GM23338 (cell line): Measurements from ENCODE around the gene ARSB. TPM values are rescaled to one million over a fixed set of nuclear protein-coding genes. Genes with fewer than 3 reads are reported as not detected.

ENCODE experiments used
- ATAC-seq: fragments of 200-7000 bp; cut with Tn5 transposase; 3 replicates; pipeline ENCODE4 v1.9.1; 2020
- DNase-seq: peaks from one replicate; pipeline ENCODE4 v3.0.0-alpha.2; 2015; ENCODE audit warnings: low spot score
- H2AFZ ChIP-seq: fragments of 200-600 bp; sonication (generic); 2 replicates; pipeline ENCODE4 v1.8.0; 2016; ENCODE audit warnings: antibody characterized with exemption, mild to moderate bottlenecking, moderate library complexity
- H3F3A ChIP-seq: fragments of 200-600 bp; sonication (generic); replicated peaks from 2 replicates; pipeline ENCODE4 v1.8.0; 2017; ENCODE audit warnings: antibody characterized with exemption, mixed run types, low read depth
- H3K27ac ChIP-seq: fragments of 200-600 bp; sonication (generic); 2 replicates; pipeline ENCODE4 v1.6.1; 2016; ENCODE audit warnings: low read depth
- H3K27me3 ChIP-seq: fragments of 200-600 bp; sonication (generic); 2 replicates; pipeline ENCODE4 v1.8.0; 2016; ENCODE audit warnings: mild to moderate bottlenecking, mixed run types, moderate library complexity; ENCODE audit not compliant: insufficient read depth
- H3K36me3 ChIP-seq: fragments of 200-600 bp; sonication (generic); 2 replicates; pipeline ENCODE4 v1.8.0; 2016; ENCODE audit warnings: mild to moderate bottlenecking; ENCODE audit not compliant: insufficient read depth
- H3K4me1 ChIP-seq: fragments of 200-600 bp; sonication (generic); 2 replicates; pipeline ENCODE4 v1.8.0; 2016; ENCODE audit warnings: mild to moderate bottlenecking, moderate library complexity; ENCODE audit not compliant: insufficient read depth
- H3K4me2 ChIP-seq: fragments of 200-600 bp; sonication (generic); 2 replicates; pipeline ENCODE4 v1.7.1; 2017; ENCODE audit warnings: mixed run types
- H3K4me3 ChIP-seq: fragments of 200-600 bp; sonication (generic); 2 replicates; pipeline ENCODE4 v1.6.1; 2016; ENCODE audit warnings: mixed run types
- H3K79me2 ChIP-seq: fragments of 200-600 bp; sonication (generic); replicated peaks from 2 replicates; pipeline ENCODE4 v1.8.0; 2017; ENCODE audit warnings: mild to moderate bottlenecking; ENCODE audit not compliant: insufficient read depth
- H3K9me2 ChIP-seq: fragments of 200-600 bp; sonication (generic); 2 replicates; pipeline ENCODE4 v1.8.0; 2017; ENCODE audit not compliant: insufficient read depth
- H4K20me1 ChIP-seq: fragments of 200-600 bp; sonication (generic); replicated peaks from 2 replicates; pipeline ENCODE4 v1.8.0; 2017; ENCODE audit warnings: mild to moderate bottlenecking; ENCODE audit not compliant: insufficient read depth
- H3K27ac Mint-ChIP-seq: 2 replicates; pipeline ENCODE4 v1.8.0; 2020; ENCODE audit warnings: inconsistent platforms, mild to moderate bottlenecking, moderate library complexity, mixed read lengths
- H3K27me3 Mint-ChIP-seq: 3 replicates; pipeline ENCODE4 v1.8.0; 2022; ENCODE audit warnings: low read depth, mild to moderate bottlenecking, moderate library complexity, mixed read lengths, inconsistent platforms; ENCODE audit not compliant: insufficient read depth, poor library complexity
- H3K36me3 Mint-ChIP-seq: 3 replicates; pipeline ENCODE4 v1.8.0; 2021; ENCODE audit warnings: low read depth, mild to moderate bottlenecking, inconsistent platforms, moderate library complexity, mixed read lengths
- H3K4me1 Mint-ChIP-seq: 3 replicates; pipeline ENCODE4 v1.8.0; 2020; ENCODE audit warnings: mild to moderate bottlenecking, inconsistent platforms, mixed read lengths
- H3K4me3 Mint-ChIP-seq: 3 replicates; pipeline ENCODE4 v1.8.0; 2021; ENCODE audit warnings: moderate library complexity, mild to moderate bottlenecking, inconsistent platforms, mixed read lengths
- H3K9me3 Mint-ChIP-seq: 3 replicates; pipeline ENCODE4 v1.8.0; 2020; ENCODE audit warnings: moderate library complexity, mild to moderate bottlenecking, inconsistent platforms, mixed read lengths
- CREB1 ChIP-seq: fragments of 250-450 bp; sonication (Bioruptor Pico); IDR thresholded peaks from 2 replicates; pipeline ENCODE4 v1.5.0; 2020; ENCODE audit warnings: low read depth, mild to moderate bottlenecking, moderate library complexity
- CTCF ChIP-seq, 2 experiments: fragments of 200-600 bp in 1 of 2; sonication (generic) in 1 of 2; conservative IDR thresholded peaks; 2 replicates each; pipeline versions ENCODE4 v1.5.1 to v1.6.1; 2016 to 2017; ENCODE audit warnings: antibody characterized with exemption in 2 of 2, low read depth in 2 of 2, mild to moderate bottlenecking in 2 of 2, moderate library complexity in 1 of 2
- EZH2 ChIP-seq: fragments of 200-600 bp; sonication (generic); IDR thresholded peaks from one replicate; pipeline ENCODE4 v1.8.0; 2017; ENCODE audit warnings: antibody characterized with exemption, mild to moderate bottlenecking, low read depth; ENCODE audit not compliant: unreplicated experiment
- EZH2phosphoT487 ChIP-seq: fragments of 200-600 bp; sonication (generic); IDR thresholded peaks from one replicate; pipeline ENCODE4 v1.8.1; 2018; ENCODE audit warnings: antibody characterized with exemption; ENCODE audit not compliant: unreplicated experiment
- JUNB ChIP-seq: IDR thresholded peaks from one replicate; pipeline ENCODE4 v1.6.1; 2016; ENCODE audit warnings: antibody characterized with exemption; ENCODE audit not compliant: unreplicated experiment
- NANOG ChIP-seq: IDR thresholded peaks from 2 replicates; pipeline ENCODE4 v1.6.1; 2016; ENCODE audit warnings: antibody characterized with exemption, borderline replicate concordance
- POLR2AphosphoS5 ChIP-seq: IDR thresholded peaks from 2 replicates; pipeline ENCODE4 v1.6.1; 2016; ENCODE audit warnings: antibody characterized with exemption, low read depth
- STAT1 ChIP-seq: IDR thresholded peaks from one replicate; pipeline ENCODE4 v1.6.1; 2016; ENCODE audit warnings: antibody characterized with exemption; ENCODE audit not compliant: unreplicated experiment
- ZNF114 ChIP-seq: fragments of 250-450 bp; sonication (Bioruptor Pico); IDR thresholded peaks from 2 replicates; pipeline ENCODE4 v1.5.0; 2020; ENCODE audit warnings: mild to moderate bottlenecking, moderate library complexity
- ZNF331 ChIP-seq: fragments of 250-450 bp; sonication (Bioruptor Pico); IDR thresholded peaks from 2 replicates; pipeline ENCODE4 v1.5.0; 2020; ENCODE audit warnings: low read depth, mild to moderate bottlenecking, moderate library complexity
- ZNF462 ChIP-seq: fragments of 250-450 bp; sonication (Bioruptor Pico); IDR thresholded peaks from 2 replicates; pipeline ENCODE4 v1.5.0; 2020; ENCODE audit warnings: mild to moderate bottlenecking, moderate library complexity
- polyA plus RNA-seq: library from polyadenylated mRNA; unstranded; fragments of >200 nt; fragmentation: Nextera tagmentation; extraction: Ambion mirVana; gene quantifications from 2 replicates; pipeline ENCODE4 v1.2.1, GENCODE V29; 2016
- total RNA-seq: library from RNA; depleted of rRNA; stranded (reverse); fragments of >200 nt; shearing (Covaris generic); gene quantifications from 2 replicates; pipeline ENCODE4 v1.2.3, GENCODE V29; 2014
- TF ChIP-seq, protein P1 (sequence below): IDR thresholded peaks from 2 replicates; pipeline ENCODE4 v1.6.1; 2016; ENCODE audit warnings: antibody characterized with exemption
- TF ChIP-seq, protein P2 (sequence below): IDR thresholded peaks from one replicate; pipeline ENCODE4 v1.6.1; 2018; ENCODE audit warnings: antibody characterized with exemption; ENCODE audit not compliant: unreplicated experiment

ARSB gene
- total and polyA plus RNA-seq, 2 experiments from 2014 or later, result 7.4 to 24.6 TPM

DNA sequence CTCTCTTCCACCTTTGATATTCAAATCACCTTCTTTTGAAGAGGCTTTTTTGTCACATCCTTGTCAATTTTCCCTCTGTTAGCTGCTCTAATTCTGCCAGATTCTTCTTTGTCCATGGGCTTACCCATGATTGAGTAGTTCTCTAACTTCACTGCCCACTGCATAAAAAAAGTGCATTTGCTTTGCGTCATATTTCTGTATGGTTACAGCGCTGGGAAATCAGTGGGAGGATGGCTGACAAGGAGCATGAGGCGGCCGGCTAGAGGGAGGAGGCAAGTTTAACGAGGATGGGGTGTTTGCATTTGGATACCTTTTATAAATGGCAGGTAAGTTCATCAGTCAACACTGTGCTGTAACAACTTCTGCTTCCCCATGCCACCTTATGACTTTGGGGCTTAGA lies 220.0 kb downstream of the ARSB start:
- TF ChIP-seq ZNF462 (CRISPR knock-in tag) (no peak), NANOG (no peak), ZNF331 (CRISPR knock-in tag) (no peak), CTCF (conservative IDR thresholded peaks at IDR 0.05; ENCODE audit: low read depth in 2 of 2) (no peak), EZH2 (no peak), JUNB (no peak), POLR2AphosphoS5 (no peak), CREB1 (no peak), STAT1 (no peak), EZH2phosphoT487 (no peak), ZNF114 (CRISPR knock-in tag) (no peak)
- TF ChIP-seq, protein P1, sequence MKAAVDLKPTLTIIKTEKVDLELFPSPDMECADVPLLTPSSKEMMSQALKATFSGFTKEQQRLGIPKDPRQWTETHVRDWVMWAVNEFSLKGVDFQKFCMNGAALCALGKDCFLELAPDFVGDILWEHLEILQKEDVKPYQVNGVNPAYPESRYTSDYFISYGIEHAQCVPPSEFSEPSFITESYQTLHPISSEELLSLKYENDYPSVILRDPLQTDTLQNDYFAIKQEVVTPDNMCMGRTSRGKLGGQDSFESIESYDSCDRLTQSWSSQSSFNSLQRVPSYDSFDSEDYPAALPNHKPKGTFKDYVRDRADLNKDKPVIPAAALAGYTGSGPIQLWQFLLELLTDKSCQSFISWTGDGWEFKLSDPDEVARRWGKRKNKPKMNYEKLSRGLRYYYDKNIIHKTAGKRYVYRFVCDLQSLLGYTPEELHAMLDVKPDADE, result no peak
- TF ChIP-seq, protein P2, sequence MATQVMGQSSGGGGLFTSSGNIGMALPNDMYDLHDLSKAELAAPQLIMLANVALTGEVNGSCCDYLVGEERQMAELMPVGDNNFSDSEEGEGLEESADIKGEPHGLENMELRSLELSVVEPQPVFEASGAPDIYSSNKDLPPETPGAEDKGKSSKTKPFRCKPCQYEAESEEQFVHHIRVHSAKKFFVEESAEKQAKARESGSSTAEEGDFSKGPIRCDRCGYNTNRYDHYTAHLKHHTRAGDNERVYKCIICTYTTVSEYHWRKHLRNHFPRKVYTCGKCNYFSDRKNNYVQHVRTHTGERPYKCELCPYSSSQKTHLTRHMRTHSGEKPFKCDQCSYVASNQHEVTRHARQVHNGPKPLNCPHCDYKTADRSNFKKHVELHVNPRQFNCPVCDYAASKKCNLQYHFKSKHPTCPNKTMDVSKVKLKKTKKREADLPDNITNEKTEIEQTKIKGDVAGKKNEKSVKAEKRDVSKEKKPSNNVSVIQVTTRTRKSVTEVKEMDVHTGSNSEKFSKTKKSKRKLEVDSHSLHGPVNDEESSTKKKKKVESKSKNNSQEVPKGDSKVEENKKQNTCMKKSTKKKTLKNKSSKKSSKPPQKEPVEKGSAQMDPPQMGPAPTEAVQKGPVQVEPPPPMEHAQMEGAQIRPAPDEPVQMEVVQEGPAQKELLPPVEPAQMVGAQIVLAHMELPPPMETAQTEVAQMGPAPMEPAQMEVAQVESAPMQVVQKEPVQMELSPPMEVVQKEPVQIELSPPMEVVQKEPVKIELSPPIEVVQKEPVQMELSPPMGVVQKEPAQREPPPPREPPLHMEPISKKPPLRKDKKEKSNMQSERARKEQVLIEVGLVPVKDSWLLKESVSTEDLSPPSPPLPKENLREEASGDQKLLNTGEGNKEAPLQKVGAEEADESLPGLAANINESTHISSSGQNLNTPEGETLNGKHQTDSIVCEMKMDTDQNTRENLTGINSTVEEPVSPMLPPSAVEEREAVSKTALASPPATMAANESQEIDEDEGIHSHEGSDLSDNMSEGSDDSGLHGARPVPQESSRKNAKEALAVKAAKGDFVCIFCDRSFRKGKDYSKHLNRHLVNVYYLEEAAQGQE, result no peak
- no peak overlapping the region for H3K4me3 ChIP-seq
- no peak overlapping the region for H3K27ac ChIP-seq
- H3F3A ChIP-seq, result no peaks in the 10 kb centered on the region
- Mint-ChIP-seq H3K27ac (no peak overlapping the region), H3K27me3 (peaks cover 4% of the 10 kb centered on the region), H3K36me3 (peaks cover 3% of the 10 kb centered on the region; the same call in 1 of the 3 replicates), H3K4me1 (peaks cover 17% of the 10 kb centered on the region), H3K4me3 (no peak overlapping the region), H3K9me3 (0 out of 3 replicates have a peak, but pooled peaks cover 3% of the 10 kb centered on the region)
- H3K9me2 ChIP-seq, result peaks cover 6% of the 10 kb centered on the region
- no peak overlapping the region for H2AFZ ChIP-seq
- ATAC-seq (no peak), DNase-seq (no peak)
- H3K4me2 ChIP-seq, result no peak overlapping the region
- H3K36me3 ChIP-seq, result no peaks in the 10 kb centered on the region
- H3K79me2 ChIP-seq, result no peaks in the 10 kb centered on the region
- H3K4me1 ChIP-seq, result no peaks in the 10 kb centered on the region
- H3K27me3 ChIP-seq, result no peaks in the 10 kb centered on the region
- no peaks in the 10 kb centered on the region for H4K20me1 ChIP-seq
